KMS-11 (cell line): ENCODE results near the gene LNPK.

ENCODE experiments used
- H2AFZ ChIP-seq: fragments of 200-600 bp; sonication (generic); 2 replicates; pipeline ENCODE4 v1.6.1; 2016; ENCODE audit warnings: antibody characterized with exemption, mixed run types, low read depth
- H3K27ac ChIP-seq: fragments of 200-600 bp; sonication (generic); 2 replicates; pipeline ENCODE4 v1.6.1; 2016; ENCODE audit warnings: mild to moderate bottlenecking, mixed run types
- H3K27me3 ChIP-seq: fragments of 200-600 bp; sonication (generic); 2 replicates; pipeline ENCODE4 v1.6.1; 2017; ENCODE audit warnings: mild to moderate bottlenecking, low read depth, mixed run types, moderate library complexity; ENCODE audit not compliant: insufficient read depth
- H3K36me3 ChIP-seq: fragments of 200-600 bp; sonication (generic); 2 replicates; pipeline ENCODE4 v1.6.1; 2017; ENCODE audit warnings: mild to moderate bottlenecking, mixed run types; ENCODE audit not compliant: insufficient read depth
- H3K4me1 ChIP-seq: fragments of 200-600 bp; sonication (generic); 2 replicates; pipeline ENCODE4 v1.6.1; 2016; ENCODE audit warnings: mild to moderate bottlenecking, low read depth, mixed run types; ENCODE audit not compliant: poor library complexity, severe bottlenecking
- H3K4me2 ChIP-seq: fragments of 200-600 bp; sonication (generic); 2 replicates; pipeline ENCODE4 v1.7.0; 2016; ENCODE audit warnings: mild to moderate bottlenecking, mixed run types
- H3K4me3 ChIP-seq: fragments of 200-600 bp; sonication (generic); IDR thresholded peaks from 2 replicates; pipeline ENCODE4 v1.6.1; 2017; ENCODE audit warnings: low read depth, low read length, mixed read lengths; ENCODE audit not compliant: insufficient read depth
- H3K79me2 ChIP-seq: fragments of 200-600 bp; sonication (generic); 2 replicates; pipeline ENCODE4 v1.6.1; 2016; ENCODE audit warnings: low read depth, mixed run types; ENCODE audit not compliant: insufficient read depth
- H3K9ac ChIP-seq: fragments of 200-600 bp; sonication (generic); 2 replicates; pipeline ENCODE4 v1.6.1; 2016; ENCODE audit warnings: mild to moderate bottlenecking, mixed run types
- H4K20me1 ChIP-seq: fragments of 200-600 bp; sonication (generic); 2 replicates; pipeline ENCODE4 v1.6.1; 2016; ENCODE audit warnings: mild to moderate bottlenecking, mixed run types; ENCODE audit not compliant: insufficient read depth
- CTCF ChIP-seq: fragments of 200-600 bp; sonication (generic); conservative IDR thresholded peaks from 2 replicates; pipeline ENCODE4 v1.6.1; 2017; ENCODE audit warnings: low read depth, mild to moderate bottlenecking, antibody characterized with exemption, low read length, moderate library complexity, mixed read lengths

The LNPK gene

GRCh38 chr2:175984846-175985245 is 17.2 kb downstream of the LNPK start:
- TF ChIP-seq CTCF = no peak
- no peak overlapping the region for H2AFZ ChIP-seq
- H3K36me3 ChIP-seq = no peaks in the 10 kb centered on the region
- H3K4me2 ChIP-seq = no peak overlapping the region
- no peak overlapping the region for H3K27ac ChIP-seq
- no peaks in the 10 kb centered on the region for H3K4me1 ChIP-seq
- no peak overlapping the region for H3K4me3 ChIP-seq
- H3K9ac ChIP-seq = no peak overlapping the region
- H4K20me1 ChIP-seq = no peaks in the 10 kb centered on the region
- H3K79me2 ChIP-seq = no peaks in the 10 kb centered on the region
- no peaks in the 10 kb centered on the region for H3K27me3 ChIP-seq

- TF ChIP-seq CTCF = no peak
- H3K4me1 ChIP-seq = no peaks in the 10 kb centered on the region
- no peak overlapping the region for H3K27ac ChIP-seq
- no peaks in the 10 kb centered on the region for H4K20me1 ChIP-seq
- no peaks in the 10 kb centered on the region for H3K79me2 ChIP-seq
- H3K4me2 ChIP-seq = no peak overlapping the region
- no peaks in the 10 kb centered on the region for H3K36me3 ChIP-seq
- no peaks in the 10 kb centered on the region for H3K27me3 ChIP-seq
- H2AFZ ChIP-seq = no peak overlapping the region
- H3K9ac ChIP-seq = no peak overlapping the region
- H3K4me3 ChIP-seq = no peak overlapping the region
Observed at GRCh38 chr2:175981551-175981950, 20.5 kb downstream of the LNPK start.

GRCh38 chr2:175976391-175977157 is 25.5 kb downstream of the LNPK start:
- Histone ChIP-seq H3K36me3 (no peaks in the 10 kb centered on the region), H2AFZ (no peak overlapping the region), H3K27ac (no peak overlapping the region), H3K4me3 (no peak overlapping the region), H3K27me3 (no peaks in the 10 kb centered on the region), H3K4me2 (no peak overlapping the region), H3K9ac (no peak overlapping the region), H4K20me1 (no peaks in the 10 kb centered on the region), H3K4me1 (no peaks in the 10 kb centered on the region), H3K79me2 (no peaks in the 10 kb centered on the region)
- no peak for TF ChIP-seq CTCF

GRCh38 chr2:175973373-175973772 is 28.7 kb downstream of the LNPK start:
- Histone ChIP-seq H3K27me3 (no peaks in the 10 kb centered on the region), H3K79me2 (no peaks in the 10 kb centered on the region), H3K9ac (no peak overlapping the region), H3K36me3 (no peaks in the 10 kb centered on the region), H3K27ac (no peak overlapping the region), H2AFZ (no peak overlapping the region), H3K4me2 (no peak overlapping the region), H3K4me1 (no peaks in the 10 kb centered on the region), H3K4me3 (no peak overlapping the region), H4K20me1 (no peaks in the 10 kb centered on the region)
- no peak for TF ChIP-seq CTCF
